Measurements from ENCODE around the gene TRIM47. TPM values are rescaled to one million over a fixed set of nuclear protein-coding genes. Genes with fewer than 3 reads are reported as not detected.

Gene TRIM47
- total RNA-seq, 1 experiment from 2014 or later: 6.9 TPM

DNA sequence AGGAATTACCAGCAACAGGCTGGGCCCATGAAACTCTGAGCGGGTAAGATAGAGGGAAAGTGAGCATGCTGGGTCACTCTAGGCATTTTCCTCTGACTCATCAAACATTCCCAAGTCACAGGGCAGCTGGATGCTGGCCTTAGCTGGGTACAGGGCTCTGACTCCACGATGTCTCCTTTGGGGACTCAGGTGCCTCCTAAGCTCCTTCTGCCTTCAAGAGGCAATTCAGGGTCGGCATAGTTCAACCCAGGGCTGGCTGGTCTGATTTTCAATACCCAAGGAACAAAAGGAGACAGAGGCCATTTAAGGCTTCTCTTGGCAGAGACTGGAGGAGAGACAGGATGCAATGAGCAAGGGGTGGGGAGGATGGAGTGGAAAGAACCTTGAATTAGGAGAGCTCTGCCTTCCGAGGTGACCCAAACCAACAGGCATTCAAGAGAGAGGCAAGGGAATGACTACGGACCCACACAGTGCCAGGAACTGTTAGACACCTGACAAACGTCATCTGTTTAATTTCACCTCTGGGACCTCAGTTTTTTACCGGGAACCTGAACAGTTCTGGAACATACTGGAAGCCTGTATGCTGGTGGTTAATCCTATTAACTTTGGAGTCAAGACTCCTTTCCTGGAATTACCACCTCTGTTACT lies 24.2 kb downstream of the TRIM47 start:
- Histone ChIP-seq H3K9me3 (ENCODE audit: control insufficient read depth, low read depth, low read length) (no peaks in the 10 kb centered on the region), H4K8ac (replicated peaks; ENCODE audit: insufficient read length, low read depth, low read length) (no peak overlapping the region), H2BK15ac (ENCODE audit: low read depth, low read length) (no peak overlapping the region), H4K91ac (ENCODE audit: insufficient read length, low read depth, low read length) (no peak overlapping the region), H3K14ac (ENCODE audit: insufficient read depth, low read length) (no peak overlapping the region), H3K23me2 (ENCODE audit: insufficient read length, low read depth, low read length, poor library complexity, severe bottlenecking) (peaks cover 2% of the 10 kb centered on the region), H2BK5ac (ENCODE audit: insufficient read length, low read length) (no peak overlapping the region), H3K79me1 (ENCODE audit: insufficient read depth, low read depth, low read length, poor library complexity, severe bottlenecking) (peaks cover 4% of the 10 kb centered on the region), H3K4me1 (ENCODE audit: insufficient read depth, low read length) (peaks cover 5% of the 10 kb centered on the region), H3K56ac (ENCODE audit: insufficient read length, low read depth, low read length) (no peak overlapping the region), H3T11ph (ENCODE audit: low read length) (no peak overlapping the region), H4K5ac (ENCODE audit: insufficient read length, low read depth, low read length) (no peak overlapping the region), H2AK5ac (ENCODE audit: insufficient read length, low read length) (no peak overlapping the region), H3K27ac (ENCODE audit: insufficient read length, low read depth, low read length) (no peak overlapping the region), H3K4me2 (ENCODE audit: insufficient read depth, insufficient read length, low read length) (peak overlapping the region; percentile 90), H2BK120ac (ENCODE audit: low read depth, low read length, poor library complexity, severe bottlenecking) (no peak overlapping the region), H3K9ac (ENCODE audit: extremely low read depth, insufficient read length, low read length) (peak overlapping the region; percentile 58), H2AFZ (ENCODE audit: low read length) (no peak overlapping the region), H3K4ac (ENCODE audit: low read depth, low read length) (no peak overlapping the region), H4K20me1 (ENCODE audit: control insufficient read depth, insufficient read depth, insufficient read length) (no peaks in the 10 kb centered on the region), H2BK20ac (ENCODE audit: low read depth, low read length, poor library complexity, severe bottlenecking) (no peak overlapping the region), H3K79me2 (ENCODE audit: insufficient read depth, low read length) (peaks cover 5% of the 10 kb centered on the region; the same call in 1 of the 2 replicates), H3K27me3 (ENCODE audit: insufficient read depth, low read length) (no peaks in the 10 kb centered on the region), H3K18ac (ENCODE audit: insufficient read length, low read depth, low read length) (no peak overlapping the region), H3K23ac (ENCODE audit: insufficient read length, low read depth, low read length) (no peak overlapping the region), H2BK12ac (ENCODE audit: insufficient read length, low read depth, low read length) (no peak overlapping the region)
- H3K36me3 Mint-ChIP-seq (ENCODE audit: insufficient read depth in 1 of 3, low read depth in 3 of 3): peaks cover 9 to 22% (median 22%) of the 10 kb centered on the region in 3 experiments; a peak in 6 of 7 replicates
- no peak for TF ChIP-seq CTCF (conservative IDR thresholded peaks at IDR 0.05)
- no peaks in the 10 kb centered on the region for H3K9me3 Mint-ChIP-seq
- WGBS (ENCODE audit: extremely low coverage, insufficient read length, low lambda C conversion rate): no CpG with 5 or more reads among the region's 7 CpGs
- H3K4me3 Mint-ChIP-seq: no peak overlapping the region
- H3K27me3 Mint-ChIP-seq (ENCODE audit: low read depth): no peaks in the 10 kb centered on the region
- no peak overlapping the region; a peak in 5 of 7 replicates for H3K27ac Mint-ChIP-seq
- peaks cover 7 to 13% of the 10 kb centered on the region in 2 experiments for H3K4me1 Mint-ChIP-seq
- peak; percentile 44 for DNase-seq

Data from H9 (cell line).